NCI-H526 (cell line): ENCODE data around the gene STAC.

ENCODE experiments used
- DNase-seq, 2 experiments: peaks; one replicate each; lab custom pipeline; 2025; lab: John Stamatoyannopoulos, UW

Gene STAC

GRCh38 chr3:36380221-36381031 lies at the start of gene STAC:
STAC (plus strand) TSS chr3:36380504; CDS start chr3:36380644, 140 bp downstream.
- peak in 1 of 2 experiments; percentile 3 for DNase-seq

GRCh38 chr3:36332139-36332538 lies 48.2 kb upstream of the STAC start:
- DNase-seq: no peak

- no peak for DNase-seq
Measured at GRCh38 chr3:36362216-36362615, 18.1 kb upstream of the STAC start.

- DNase-seq: no peak
Measured at GRCh38 chr3:36362973-36363372, 17.3 kb upstream of the STAC start.

- peak in 1 of 2 experiments; percentile 3 for DNase-seq
Measured at GRCh38 chr3:36364260-36364659, 16.0 kb upstream of the STAC start.

GRCh38 chr3:36365829-36366228 lies 14.5 kb upstream of the STAC start:
- no peak for DNase-seq

GRCh38 chr3:36366308-36366707 lies 14.0 kb upstream of the STAC start:
- peak; percentile 7 to 28 for DNase-seq

- DNase-seq: no peak
Measured at GRCh38 chr3:36367912-36368573, 12.3 kb upstream of the STAC start.

- no peak for DNase-seq
Measured at GRCh38 chr3:36372534-36372935, 7.8 kb upstream of the STAC start.

GRCh38 chr3:36373084-36373483 lies 7.2 kb upstream of the STAC start:
- no peak for DNase-seq

GRCh38 chr3:36373666-36374065 lies 6.6 kb upstream of the STAC start:
- DNase-seq: no peak

- no peak for DNase-seq
Measured at GRCh38 chr3:36379872-36380220, 458 bp upstream of the STAC start.

GRCh38 chr3:36381311-36381956 lies 1.1 kb downstream of the STAC start:
- DNase-seq: no peak

- no peak for DNase-seq
Measured at GRCh38 chr3:36393563-36393962, 13.3 kb downstream of the STAC start.

GRCh38 chr3:36394176-36394575 lies 13.9 kb downstream of the STAC start:
- no peak for DNase-seq

GRCh38 chr3:36397841-36398240 lies 17.5 kb downstream of the STAC start:
- no peak for DNase-seq

- no peak for DNase-seq
Measured at GRCh38 chr3:36399933-36400332, 19.6 kb downstream of the STAC start.

GRCh38 chr3:36401056-36401455 lies 20.8 kb downstream of the STAC start:
- DNase-seq: no peak

- DNase-seq: no peak
Measured at GRCh38 chr3:36403661-36404060, 23.4 kb downstream of the STAC start.

- no peak for DNase-seq
Measured at GRCh38 chr3:36405190-36405589, 24.9 kb downstream of the STAC start.

GRCh38 chr3:36408146-36408545 lies 27.8 kb downstream of the STAC start:
- peak in 1 of 2 experiments; percentile 2 for DNase-seq

- no peak for DNase-seq
Measured at GRCh38 chr3:36409862-36410261, 29.6 kb downstream of the STAC start.

- no peak for DNase-seq
Measured at GRCh38 chr3:36411587-36411986, 31.3 kb downstream of the STAC start.
